SJCRH30 (cell line): ENCODE measurements around the gene ELP4. TPM values are rescaled to one million over a fixed set of nuclear protein-coding genes. Genes with fewer than 3 reads are reported as not detected.

Source experiments
- DNase-seq, 2 experiments: peaks; one replicate each; pipeline ENCODE4 v3.0.0-alpha.2; 2015 to 2020
- H3K27ac ChIP-seq: fragments of 250-450 bp; sonication (Bioruptor Pico); 2 replicates; pipeline ENCODE4 v1.5.1; 2020; ENCODE audit warnings: mild to moderate bottlenecking, moderate library complexity
- H3K27me3 ChIP-seq: fragments of 250-450 bp; sonication (Bioruptor Pico); 2 replicates; pipeline ENCODE4 v1.5.1; 2020; ENCODE audit warnings: mild to moderate bottlenecking, moderate library complexity
- H3K36me3 ChIP-seq: fragments of 250-450 bp; sonication (Bioruptor Pico); 2 replicates; pipeline ENCODE4 v1.5.1; 2020; ENCODE audit warnings: mild to moderate bottlenecking, moderate library complexity
- H3K4me1 ChIP-seq: fragments of 250-450 bp; sonication (Bioruptor Pico); 2 replicates; pipeline ENCODE4 v1.5.1; 2020; ENCODE audit warnings: mild to moderate bottlenecking, moderate library complexity
- H3K4me3 ChIP-seq: fragments of 250-450 bp; sonication (Bioruptor Pico); 2 replicates; pipeline ENCODE4 v1.5.1; 2020; ENCODE audit warnings: mild to moderate bottlenecking, moderate library complexity
- H3K9me3 ChIP-seq: fragments of 250-450 bp; sonication (Bioruptor Pico); replicated peaks from 2 replicates; pipeline ENCODE4 v1.5.1; 2020; ENCODE audit warnings: mild to moderate bottlenecking, moderate library complexity
- total RNA-seq: library from RNA; depleted of rRNA; stranded (reverse); fragments of >200 nt; shearing (Covaris generic); gene quantifications from 2 replicates; pipeline ENCODE4 v1.2.3, GENCODE V29; 2014

The ELP4 gene
- total RNA-seq, 1 experiment from 2014 or later: 21.6 TPM

- no peaks in the 10 kb centered on the region for H3K36me3 ChIP-seq
- H3K9me3 ChIP-seq: no peaks in the 10 kb centered on the region
- H3K4me1 ChIP-seq: 0 out of 2 replicates have a peak, but pooled peaks cover 3% of the 10 kb centered on the region
- no peaks in the 10 kb centered on the region for H3K27me3 ChIP-seq
- H3K27ac ChIP-seq: no peak overlapping the region
- no peak for DNase-seq
- H3K4me3 ChIP-seq: no peak overlapping the region
Observed at GRCh38 chr11:31805629-31806185, 296.1 kb downstream of the ELP4 start.

GRCh38 chr11:31806186-31806927, 296.8 kb downstream of the ELP4 start:
- Histone ChIP-seq H3K36me3 (no peaks in the 10 kb centered on the region), H3K4me3 (no peak overlapping the region), H3K27me3 (no peaks in the 10 kb centered on the region), H3K9me3 (no peaks in the 10 kb centered on the region), H3K27ac (no peak overlapping the region), H3K4me1 (0 out of 2 replicates have a peak, but pooled peaks cover 3% of the 10 kb centered on the region)
- no peak for DNase-seq

GRCh38 chr11:31806928-31807798, 297.6 kb downstream of the ELP4 start:
- DNase-seq: no peak
- H3K27ac ChIP-seq: no peak overlapping the region
- no peaks in the 10 kb centered on the region for H3K27me3 ChIP-seq
- H3K4me1 ChIP-seq: 0 out of 2 replicates have a peak, but pooled peaks cover 3% of the 10 kb centered on the region
- H3K9me3 ChIP-seq: no peaks in the 10 kb centered on the region
- no peak overlapping the region for H3K4me3 ChIP-seq
- H3K36me3 ChIP-seq: no peaks in the 10 kb centered on the region

- Histone ChIP-seq H3K27me3 (no peaks in the 10 kb centered on the region), H3K36me3 (no peaks in the 10 kb centered on the region), H3K4me3 (peak overlapping the region; percentile 67), H3K9me3 (no peaks in the 10 kb centered on the region), H3K4me1 (0 out of 2 replicates have a peak, but pooled peaks cover 3% of the 10 kb centered on the region), H3K27ac (peak overlapping the region; percentile 42)
- no peak for DNase-seq
Observed at GRCh38 chr11:31807799-31808667, 298.5 kb downstream of the ELP4 start.

- DNase-seq: peak; percentile 53 to 64
- Histone ChIP-seq H3K36me3 (no peaks in the 10 kb centered on the region), H3K27me3 (no peaks in the 10 kb centered on the region), H3K4me3 (peak overlapping the region; percentile 67), H3K9me3 (no peaks in the 10 kb centered on the region), H3K4me1 (0 out of 2 replicates have a peak, but pooled peaks cover 3% of the 10 kb centered on the region), H3K27ac (peak overlapping the region; percentile 42)
Observed at GRCh38 chr11:31808721-31809540, 299.4 kb downstream of the ELP4 start.

GRCh38 chr11:31809541-31809856, 299.9 kb downstream of the ELP4 start:
- Histone ChIP-seq H3K9me3 (no peaks in the 10 kb centered on the region), H3K4me1 (0 out of 2 replicates have a peak, but pooled peaks cover 3% of the 10 kb centered on the region), H3K27me3 (no peaks in the 10 kb centered on the region), H3K36me3 (no peaks in the 10 kb centered on the region), H3K27ac (peak overlapping the region; percentile 42), H3K4me3 (peak overlapping the region; percentile 67)
- DNase-seq: peak in 1 of 2 experiments; percentile 28

GRCh38 chr11:31809857-31810778, 300.6 kb downstream of the ELP4 start:
- H3K27me3 ChIP-seq: no peaks in the 10 kb centered on the region
- H3K36me3 ChIP-seq: no peaks in the 10 kb centered on the region
- peak overlapping the region; percentile 42 for H3K27ac ChIP-seq
- peak overlapping the region; percentile 67 for H3K4me3 ChIP-seq
- H3K4me1 ChIP-seq: 0 out of 2 replicates have a peak, but pooled peaks cover 3% of the 10 kb centered on the region
- peak; percentile 72 to 76 for DNase-seq
- H3K9me3 ChIP-seq: no peaks in the 10 kb centered on the region

- peak within 1 kb of the TSS; percentile 67 for H3K4me3 ChIP-seq
- H3K9me3 ChIP-seq: no peaks in the 10 kb centered on the region
- peak; percentile 29 to 47 for DNase-seq
- H3K27ac ChIP-seq: peak within 1 kb of the TSS; percentile 42
- H3K36me3 ChIP-seq: no peaks in the 10 kb centered on the region
- H3K4me1 ChIP-seq: 0 out of 2 replicates have a peak, but pooled peaks cover 3% of the 10 kb centered on the region
- no peaks in the 10 kb centered on the region for H3K27me3 ChIP-seq
Observed at GRCh38 chr11:31810779-31811647, 301.4 kb downstream of the ELP4 start, which contains the start of gene PAX6. Gene PAX6, minus strand, starts transcription at chr11:31811322. Its CDS starts 4,911 bp downstream, at chr11:31806411.

GRCh38 chr11:31812383-31813381, 303.1 kb downstream of the ELP4 start:
- H3K4me3 ChIP-seq: no peak overlapping the region
- no peaks in the 10 kb centered on the region for H3K36me3 ChIP-seq
- no peaks in the 10 kb centered on the region for H3K27me3 ChIP-seq
- no peak for DNase-seq
- no peak overlapping the region for H3K27ac ChIP-seq
- H3K4me1 ChIP-seq: 0 out of 2 replicates have a peak, but pooled peaks cover 3% of the 10 kb centered on the region
- H3K9me3 ChIP-seq: no peaks in the 10 kb centered on the region

- no peaks in the 10 kb centered on the region for H3K27me3 ChIP-seq
- H3K4me1 ChIP-seq: no peaks in the 10 kb centered on the region
- DNase-seq: no peak
- no peak overlapping the region for H3K27ac ChIP-seq
- no peaks in the 10 kb centered on the region for H3K9me3 ChIP-seq
- H3K4me3 ChIP-seq: no peak overlapping the region
- no peaks in the 10 kb centered on the region for H3K36me3 ChIP-seq
Observed at GRCh38 chr11:31813391-31814175, 304.0 kb downstream of the ELP4 start.
